Uterus (tissue), 4 donors: Measurements from ENCODE around the gene SETBP1. TPM values are rescaled to one million over a fixed set of nuclear protein-coding genes. Genes with fewer than 3 reads are reported as not detected.

ENCODE experiments used
- DNase-seq, 2 donors: peaks; one replicate each; pipeline ENCODE4 v3.0.0-alpha.2; 2019 to 2020
- H3K27ac ChIP-seq, 2 donors: fragments of 200-600 bp; sonication (generic); 1 replicate in 1 of 2; 2 replicates in 1 of 2; pipeline ENCODE4 v1.5.1; 2016 to 2018
- H3K27me3 ChIP-seq, 2 donors: fragments of 200-600 bp; sonication (generic); one replicate each; pipeline ENCODE4 v1.5.1; 2018 to 2019; ENCODE audit warnings: control low read depth in 1 of 2
- H3K36me3 ChIP-seq, 2 donors: fragments of 200-600 bp; sonication (generic); one replicate each; pipeline ENCODE4 v1.5.1; 2019; ENCODE audit warnings: control low read depth in 1 of 2
- H3K4me1 ChIP-seq, 2 donors: fragments of 200-600 bp; sonication (generic); one replicate each; pipeline ENCODE4 v1.5.1; 2018 to 2019; ENCODE audit warnings: control low read depth in 1 of 2
- H3K4me3 ChIP-seq, 2 donors: fragments of 200-600 bp; sonication (generic); 1 replicate in 1 of 2; 2 replicates in 1 of 2; pipeline ENCODE4 v1.5.1; 2018 to 2019; ENCODE audit warnings: mild to moderate bottlenecking in 1 of 2
- H3K9me3 ChIP-seq, 2 donors: fragments of 200-600 bp; sonication (generic); one replicate each; pipeline ENCODE4 v1.5.1; 2019; ENCODE audit warnings: control low read depth in 1 of 2
- CTCF ChIP-seq, 4 experiments: fragments of 200-600 bp in 2 of 4; fragments of 450-650 bp in 2 of 4; sonication (generic) in 2 of 4; IDR thresholded peaks; one replicate each; pipeline ENCODE4 v1.5.1; 2016 to 2019; ENCODE audit warnings: antibody characterized with exemption in 4 of 4, mild to moderate bottlenecking in 2 of 4, moderate library complexity in 1 of 4
- POLR2A ChIP-seq, 2 donors: fragments of 450-650 bp; IDR thresholded peaks; one replicate each; pipeline ENCODE4 v1.6.1; 2016; ENCODE audit warnings: antibody characterized with exemption in 2 of 2, mild to moderate bottlenecking in 1 of 2, moderate library complexity in 1 of 2
- intact Hi-C: fragments of 100-400 bp; cut with DNase I; formaldehyde crosslinking; loops from one replicate; pipeline ENCODE4 v1.15.1; 2023; ENCODE audit warnings: low total_unique reads
- total RNA-seq, 4 donors: library from RNA; depleted of rRNA in 3 of 4; stranded (reverse); fragments of >200 nt in 3 of 4; gene quantifications; one replicate each; pipeline versions ENCODE4 v1.1.0 to v1.2.4, GENCODE V29; 2014 to 2023
- donor health status: DM: yes; HTN: yes; CAD: no.

The SETBP1 gene
- total RNA-seq, 4 donors from 2014 or later: 16.8 to 74.0 (median 36.9) TPM

GRCh38 chr18:44838971-44839666 lies 158.4 kb downstream of the SETBP1 start:
- peak; percentile 58 to 66 for DNase-seq
- peaks cover 0 to 11% of the 10 kb centered on the region in 2 donors for H3K4me1 ChIP-seq
- TF ChIP-seq CTCF (IDR thresholded peaks at IDR 0.05): no peak
- no peak for TF ChIP-seq POLR2A (IDR thresholded peaks at IDR 0.05)
- no peaks in the 10 kb centered on the region for H3K36me3 ChIP-seq
- no peaks in the 10 kb centered on the region for H3K9me3 ChIP-seq
- intact Hi-C loops: no loop called here
- H3K27me3 ChIP-seq: no peaks in the 10 kb centered on the region
- H3K27ac ChIP-seq: peak overlapping the region; percentile 1 to 5
- no peak overlapping the region for H3K4me3 ChIP-seq

DNA sequence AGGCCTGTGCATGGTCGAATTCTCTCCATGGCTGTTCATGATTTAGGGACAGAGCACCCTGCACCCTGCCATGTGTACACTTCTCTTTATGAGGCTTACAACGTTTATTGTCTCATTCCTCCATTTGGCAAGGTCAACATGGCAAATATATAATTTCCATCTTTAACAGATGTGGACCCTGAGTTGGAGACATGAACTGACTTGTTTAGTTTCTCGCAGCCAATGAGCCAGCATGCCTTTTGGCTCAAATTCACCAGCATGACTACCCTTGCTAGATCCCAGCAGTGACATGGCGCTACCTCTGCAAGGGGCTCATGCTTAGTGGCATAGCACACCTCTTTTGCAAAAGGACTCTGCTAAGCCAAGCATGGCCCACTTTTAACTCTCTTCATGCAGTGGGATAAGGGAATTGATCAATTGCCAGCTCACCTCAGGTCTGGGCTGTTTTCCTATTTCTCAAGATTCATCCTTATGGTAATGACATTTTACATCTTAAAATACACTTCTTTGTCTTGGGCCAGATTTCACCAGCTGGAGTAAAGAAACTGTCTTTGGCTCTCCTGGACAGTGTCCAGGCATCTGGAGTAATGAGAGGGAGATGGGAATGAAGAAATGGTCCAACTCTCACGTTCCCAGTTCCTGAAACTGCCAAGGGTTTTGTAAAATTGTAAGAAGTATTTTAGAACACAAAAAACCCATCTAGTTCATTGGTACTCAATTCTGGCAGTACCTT lies 159.5 kb downstream of the SETBP1 start:
- no peaks in the 10 kb centered on the region for H3K27me3 ChIP-seq
- H3K27ac ChIP-seq: peak overlapping the region in 1 of 2 donors; percentile 5
- H3K36me3 ChIP-seq: no peaks in the 10 kb centered on the region
- TF ChIP-seq CTCF (IDR thresholded peaks at IDR 0.05): no peak
- TF ChIP-seq POLR2A (IDR thresholded peaks at IDR 0.05): no peak
- H3K9me3 ChIP-seq: no peaks in the 10 kb centered on the region
- peaks cover 0 to 8% of the 10 kb centered on the region in 2 donors for H3K4me1 ChIP-seq
- peak in 1 of 2 donors; percentile 52 for DNase-seq
- H3K4me3 ChIP-seq: no peak overlapping the region
- intact Hi-C loops: no loop called here

- Histone ChIP-seq H3K9me3 (no peaks in the 10 kb centered on the region), H3K36me3 (no peaks in the 10 kb centered on the region), H3K27me3 (no peaks in the 10 kb centered on the region), H3K4me3 (no peak overlapping the region), H3K4me1 (no peaks in the 10 kb centered on the region), H3K27ac (peak overlapping the region in 1 of 2 donors; percentile 5)
- intact Hi-C loops: no loop called here
- TF ChIP-seq POLR2A (IDR thresholded peaks at IDR 0.05): no peak
- TF ChIP-seq CTCF (IDR thresholded peaks at IDR 0.05): no peak
- DNase-seq: no peak
Observed at GRCh38 chr18:44841221-44841620, 160.5 kb downstream of the SETBP1 start.

GRCh38 chr18:44841752-44842587 lies 161.3 kb downstream of the SETBP1 start:
- no peaks in the 10 kb centered on the region for H3K27me3 ChIP-seq
- no peak for DNase-seq
- TF ChIP-seq POLR2A (IDR thresholded peaks at IDR 0.05) (no peak), CTCF (IDR thresholded peaks at IDR 0.05) (no peak)
- H3K9me3 ChIP-seq: no peaks in the 10 kb centered on the region
- no peak overlapping the region for H3K27ac ChIP-seq
- intact Hi-C loops: no loop called here
- H3K36me3 ChIP-seq: no peaks in the 10 kb centered on the region
- H3K4me1 ChIP-seq: no peaks in the 10 kb centered on the region
- no peak overlapping the region for H3K4me3 ChIP-seq
